Stimulated activated CD4-positive, alpha-beta T cell treated with anti-CD3 and anti-CD28 coated beads, Interleukin-1b, Interleukin-23, amount 100 ng/mL, for 1 hour (primary cell): ENCODE data around the gene PTH1R.

Experiments
- DNase-seq, 2 donors: peaks; one replicate each; pipeline ENCODE4 v3.0.0-alpha.2; 2020; ENCODE audit warnings: low read depth in 2 of 2

Gene PTH1R

DNA sequence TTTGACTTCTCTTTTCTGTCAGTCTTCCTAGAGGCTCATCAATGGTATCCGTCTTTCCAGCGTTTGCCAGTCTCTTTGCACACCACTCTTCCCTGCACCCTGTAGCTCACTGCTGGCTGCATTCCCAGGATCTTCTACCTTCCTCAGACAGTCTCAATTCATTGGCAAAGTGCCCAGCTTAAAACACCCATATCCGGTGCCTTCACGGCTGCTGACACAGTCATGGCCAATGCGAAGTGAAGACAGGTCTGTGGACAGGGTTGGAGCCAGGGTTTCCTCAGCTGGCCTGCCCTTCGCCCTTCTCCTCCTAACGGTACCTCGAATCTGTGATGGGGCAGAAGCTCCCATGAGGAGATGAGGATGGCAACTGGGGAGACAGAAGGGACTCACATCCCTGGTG is 36.1 kb downstream of the PTH1R start:
- DNase-seq, result no peak

DNA sequence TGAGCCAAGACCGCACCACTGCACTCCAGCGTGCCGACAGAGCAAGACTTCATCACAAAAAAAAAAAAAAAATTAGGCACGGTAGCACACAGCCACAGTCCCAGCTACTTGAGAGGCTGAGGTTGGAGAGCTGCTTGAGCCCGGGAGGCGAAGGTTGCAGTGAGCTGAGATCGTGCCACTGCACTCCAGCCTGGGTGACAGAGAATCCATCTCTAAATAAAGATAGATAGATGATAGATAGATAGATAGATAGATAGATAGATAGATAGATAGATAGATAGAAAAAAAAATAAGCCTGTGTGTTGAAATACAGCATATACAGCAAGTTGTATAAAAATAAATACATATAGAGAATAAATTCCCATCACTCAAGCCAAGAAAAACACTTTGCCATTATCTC is 37.3 kb downstream of the PTH1R start:
- no peak for DNase-seq

DNA sequence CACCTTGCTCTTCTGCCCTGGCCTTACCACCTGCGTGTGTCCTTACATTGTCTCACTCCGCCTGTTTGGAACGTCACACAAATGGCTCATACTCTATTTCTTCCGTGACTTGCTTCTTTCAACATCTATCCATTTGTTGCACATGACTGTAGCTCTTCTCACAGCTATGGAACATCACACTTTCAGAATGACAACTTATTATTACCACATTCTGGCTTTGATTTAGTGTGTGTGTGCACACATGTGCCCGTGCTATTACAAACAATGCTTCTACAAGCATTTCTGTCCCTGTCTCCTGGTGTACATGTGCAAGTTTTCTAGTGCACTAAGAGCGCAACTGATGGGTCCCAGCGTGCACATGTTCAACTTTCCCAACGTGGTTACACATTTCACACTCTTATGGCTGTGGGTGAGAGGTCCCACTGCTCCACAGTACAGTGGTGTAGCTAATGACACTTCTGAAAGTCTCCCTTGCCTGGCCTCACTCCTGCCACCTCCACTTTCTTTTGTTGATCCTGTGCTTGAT is 37.8 kb downstream of the PTH1R start:
- no peak for DNase-seq

GRCh38 chr3:46916278-46916677 is 38.8 kb downstream of the PTH1R start:
- no peak for DNase-seq

DNA sequence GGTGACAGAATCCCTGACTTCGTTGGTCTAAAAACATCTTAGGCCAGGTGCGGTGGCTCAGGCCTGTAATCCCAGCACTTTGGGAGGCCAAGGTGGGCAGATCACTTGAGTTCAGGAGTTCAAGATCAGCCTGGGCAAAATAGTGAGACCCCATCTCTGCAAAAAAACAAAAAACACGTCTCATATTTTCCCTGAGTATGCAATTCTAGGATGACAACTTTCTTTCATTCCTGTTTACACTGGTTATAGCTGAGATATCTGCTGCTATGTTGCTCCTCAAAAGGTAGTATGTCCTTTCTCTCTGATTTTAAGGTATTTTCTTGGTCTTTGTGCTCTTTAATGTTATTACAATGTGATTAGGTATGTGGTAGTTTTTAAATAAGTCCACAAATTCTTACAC is 39.3 kb downstream of the PTH1R start:
- no peak for DNase-seq

- DNase-seq, result no peak
Measured at GRCh38 chr3:46917257-46917656, 39.7 kb downstream of the PTH1R start.

DNA sequence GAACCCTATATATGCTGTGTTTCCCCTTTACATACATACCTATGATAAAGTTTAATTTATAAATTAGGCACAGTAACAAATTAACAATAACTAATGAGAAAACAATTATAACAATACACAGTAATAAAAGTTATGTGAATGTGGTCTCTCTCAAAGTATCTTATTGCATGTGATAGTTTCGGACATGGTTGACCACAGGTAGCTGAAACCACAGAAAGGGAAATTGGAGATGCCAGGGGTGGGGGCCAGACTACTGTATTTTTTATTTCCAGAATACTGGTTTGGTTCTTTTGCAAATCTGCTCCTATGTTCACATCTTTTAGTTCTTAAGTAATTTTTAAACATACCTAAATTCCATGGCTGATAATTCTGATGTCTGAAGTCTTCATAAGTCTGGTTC is 40.7 kb downstream of the PTH1R start:
- no peak for DNase-seq

DNA sequence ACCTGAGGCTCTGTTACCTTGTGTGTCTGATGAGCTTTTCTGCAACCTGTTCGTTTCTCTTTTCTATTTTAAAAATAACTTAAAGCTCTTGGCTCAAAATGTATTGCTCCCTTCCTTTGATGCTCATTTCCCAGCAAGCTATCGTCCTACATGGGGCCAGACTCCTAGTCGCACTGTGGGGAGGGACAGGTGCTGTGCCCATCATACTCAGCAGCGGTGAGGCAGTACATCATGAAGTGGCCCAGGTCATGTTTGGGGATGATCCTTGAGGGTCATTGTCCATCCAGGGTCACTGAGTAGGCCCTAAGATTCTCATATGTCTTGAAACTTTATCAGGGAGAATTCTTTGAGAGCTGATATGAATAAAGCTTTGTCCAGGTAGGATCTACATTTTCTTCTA is 41.1 kb downstream of the PTH1R start:
- DNase-seq, result no peak

- no peak for DNase-seq
Measured at GRCh38 chr3:46921041-46921440, 43.5 kb downstream of the PTH1R start.

GRCh38 chr3:46921871-46922271 is 44.4 kb downstream of the PTH1R start:
- DNase-seq, result no peak

- no peak for DNase-seq
Measured at GRCh38 chr3:46922426-46922825, 44.9 kb downstream of the PTH1R start.

DNA sequence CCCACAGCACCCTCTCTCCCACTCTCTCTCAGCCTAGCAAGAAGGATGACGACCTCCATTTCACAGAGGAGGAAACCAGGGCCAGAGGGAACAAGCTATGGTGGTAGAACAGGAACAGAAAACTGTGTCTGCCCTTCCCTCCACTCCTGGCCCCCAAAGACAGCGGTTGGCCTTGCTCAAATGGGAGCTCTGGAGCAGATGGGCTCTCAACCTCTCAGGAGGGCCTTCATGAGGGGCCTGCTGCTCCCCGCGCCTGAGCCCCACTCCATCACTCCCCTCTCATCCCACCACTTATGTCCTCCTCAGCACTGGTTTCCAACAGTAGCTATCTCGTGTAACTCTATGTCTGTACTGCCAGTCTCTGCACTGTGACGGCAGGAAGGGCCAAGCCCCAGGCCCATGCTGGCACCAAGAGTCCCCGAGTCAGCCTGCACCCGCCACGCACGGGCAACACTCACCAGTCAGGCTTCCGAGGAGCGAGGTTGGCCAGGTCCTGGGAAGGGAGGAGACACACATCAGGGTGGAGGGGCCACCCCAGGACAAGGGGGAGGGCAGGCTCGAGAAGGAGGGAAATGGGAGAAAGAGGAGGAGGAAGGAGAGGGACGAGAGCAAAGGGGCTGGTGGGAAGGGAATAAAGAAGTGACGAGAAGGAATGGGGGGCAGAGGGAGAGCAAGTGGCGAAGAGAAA is 45.5 kb downstream of the PTH1R start:
- DNase-seq, result no peak

DNA sequence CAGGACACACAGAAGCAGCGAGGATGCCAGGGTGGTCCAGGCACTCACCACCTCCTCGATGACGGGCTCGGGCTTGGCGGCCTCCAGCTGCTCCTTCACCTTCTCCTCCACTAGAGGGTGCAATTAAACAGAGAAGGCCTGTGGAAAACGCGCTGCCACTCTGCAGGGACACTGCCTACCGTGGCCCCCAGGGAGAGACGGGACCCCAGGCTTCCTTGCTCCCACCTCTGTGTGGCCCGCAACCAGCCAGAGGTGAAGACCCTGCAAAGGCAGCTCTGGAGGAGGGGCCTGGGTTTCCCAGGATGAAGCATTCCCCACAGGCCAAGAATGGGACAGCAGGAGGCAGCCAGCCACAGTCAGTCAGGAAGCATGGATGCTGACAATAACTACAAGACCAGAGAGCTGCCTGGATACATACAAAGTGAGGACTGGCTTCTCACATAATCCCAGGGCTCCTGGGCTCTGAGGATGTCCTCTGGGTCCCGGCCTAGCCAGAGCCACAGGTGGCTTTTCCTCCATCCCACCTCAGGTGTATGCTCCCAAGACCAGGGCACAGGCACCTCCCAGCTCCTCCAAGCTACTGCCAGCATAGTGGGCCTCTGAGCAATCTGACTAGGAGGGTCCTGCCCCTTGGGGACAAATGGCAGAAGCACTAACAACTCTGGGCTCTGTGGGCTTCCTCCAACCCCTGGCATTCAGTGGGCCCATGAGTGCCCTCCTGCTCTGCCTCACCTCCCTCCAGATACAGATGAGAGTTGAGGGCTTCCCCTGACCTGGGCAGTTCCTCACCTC is 46.2 kb downstream of the PTH1R start:
- DNase-seq, result no peak

DNA sequence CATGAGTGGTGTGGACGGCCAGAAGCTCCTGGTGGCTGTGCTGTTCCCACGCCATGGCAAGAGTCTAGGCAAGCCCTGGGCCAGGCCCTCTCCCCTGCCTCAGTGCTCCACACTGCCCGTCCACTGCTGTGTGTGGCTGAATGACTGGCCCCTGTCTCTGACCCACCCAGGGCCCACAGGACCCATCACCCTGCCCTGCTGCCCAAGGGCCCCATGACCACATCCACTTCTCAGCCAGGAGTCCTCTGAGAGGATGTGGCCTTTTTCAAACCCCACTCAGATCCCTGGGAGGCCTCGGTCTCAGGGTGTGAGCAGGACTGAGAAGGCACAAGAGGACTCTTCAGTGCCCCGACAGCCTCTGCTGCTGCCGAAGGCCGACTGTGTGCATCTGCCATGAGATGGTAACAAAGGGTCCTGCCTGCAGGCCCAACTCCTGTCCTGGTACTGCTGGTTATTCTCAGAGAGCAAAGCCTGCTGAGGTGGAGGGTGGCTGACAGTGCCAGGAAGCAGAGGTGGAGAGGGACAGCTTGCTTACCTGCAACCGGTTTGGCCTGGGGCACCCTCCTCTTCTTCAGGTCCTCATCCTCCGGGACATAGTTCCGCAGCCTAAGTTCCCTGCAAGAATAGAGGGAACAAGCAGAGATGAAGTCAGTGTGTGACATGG is 47.5 kb downstream of the PTH1R start:
- DNase-seq, result no peak

DNA sequence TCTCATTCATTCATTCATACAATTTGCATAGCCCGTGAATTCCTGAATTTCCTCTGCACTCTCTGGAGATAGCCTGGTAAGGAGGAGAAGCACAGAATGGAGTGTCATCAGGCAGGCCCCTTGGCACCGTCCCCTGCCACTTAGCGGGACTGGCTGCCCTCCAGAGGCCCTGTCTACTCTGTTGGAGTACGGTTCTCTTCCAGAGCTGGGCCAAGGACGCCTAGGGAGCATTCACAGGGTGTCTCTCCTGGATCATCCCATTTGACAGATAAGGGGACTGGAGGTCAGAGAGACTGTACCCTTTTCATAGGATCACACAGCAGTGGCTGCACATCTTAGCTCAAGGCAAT is 48.0 kb downstream of the PTH1R start:
- DNase-seq, result no peak

DNA sequence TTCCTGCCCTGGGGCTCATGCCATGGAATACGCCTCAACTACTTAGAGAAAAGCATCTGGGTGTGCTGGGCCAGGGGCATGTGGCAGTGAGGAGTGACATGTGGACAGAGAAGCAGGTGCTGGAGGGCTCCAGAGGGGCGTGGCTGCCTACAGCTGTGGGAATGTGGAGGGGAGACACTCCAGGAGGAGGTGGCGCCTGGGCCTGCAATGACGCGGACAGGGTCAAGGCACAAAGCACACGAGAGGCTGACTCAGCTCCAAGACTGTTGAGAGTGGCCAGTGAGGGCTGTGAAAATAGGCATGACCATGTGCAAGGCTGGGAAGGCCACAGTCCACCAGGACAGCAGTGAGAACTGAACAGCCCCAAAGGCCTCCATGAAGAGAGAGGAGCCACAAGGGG is 48.5 kb downstream of the PTH1R start:
- DNase-seq, result no peak

DNA sequence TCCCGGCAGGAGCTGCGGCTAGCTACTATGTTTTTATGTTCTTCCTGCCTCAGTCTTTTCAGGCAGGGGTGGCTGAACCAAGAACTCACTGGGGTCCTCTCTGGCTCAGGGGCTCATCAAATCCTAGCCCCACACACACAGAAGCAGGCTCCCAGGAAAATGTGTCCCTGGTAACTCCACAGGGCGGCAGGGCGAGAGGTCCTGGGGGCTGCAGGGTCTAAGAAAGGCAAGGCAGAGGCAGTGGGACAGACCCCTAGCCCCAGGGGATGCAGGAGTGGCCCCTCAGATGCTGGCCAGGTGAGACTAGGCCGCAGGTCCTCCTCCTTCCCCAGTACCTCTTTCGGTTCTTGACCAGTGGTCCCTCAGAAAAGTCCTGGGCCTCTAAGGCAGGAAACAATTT is 48.9 kb downstream of the PTH1R start:
- DNase-seq, result no peak

- DNase-seq, result no peak
Measured at GRCh38 chr3:46926871-46927717, 49.6 kb downstream of the PTH1R start.

- DNase-seq, result no peak
Measured at GRCh38 chr3:46927718-46928073, 50.2 kb downstream of the PTH1R start.

GRCh38 chr3:46928282-46928681 is 50.8 kb downstream of the PTH1R start:
- DNase-seq, result no peak

- no peak for DNase-seq
Measured at GRCh38 chr3:46929324-46929723, 51.8 kb downstream of the PTH1R start.
